WTC11 (cell line): Measurements from ENCODE around the gene CDC20. TPM values are rescaled to one million over a fixed set of nuclear protein-coding genes. Genes with fewer than 3 reads are reported as not detected.
A peak's percentile ranks its signal among the peaks of the same experiment; 100 is the strongest.

Experiments used
- ATAC-seq: fragments of 200-7000 bp; cut with Tn5 transposase; 2 replicates; pipeline ENCODE4 v1.10.0; 2021; ENCODE audit warnings: mild to moderate bottlenecking, moderate library complexity
- CTCF ChIA-PET: fragments of 300-600 bp; sonication (Branson Sonifier 250); formaldehyde crosslinking; loops from one replicate; lab custom pipeline; 2021; ENCODE audit warnings: antibody characterized with exemption; lab: Charles Lee
- POLR2A ChIA-PET: fragments of 350-600 bp; sonication (Branson Sonifier 250); formaldehyde crosslinking; loops from one replicate; lab custom pipeline; 2021; ENCODE audit warnings: antibody characterized with exemption; lab: Charles Lee
- DNase-seq: peaks from one replicate; pipeline ENCODE4 v3.0.0; 2021; ENCODE audit warnings: low spot score
- H3K27ac Mint-ChIP-seq: 2 replicates; pipeline ENCODE4 v1.8.0; 2021; ENCODE audit warnings: mixed read lengths
- H3K27me3 Mint-ChIP-seq: 2 replicates; pipeline ENCODE4 v1.8.0; 2021; ENCODE audit warnings: low read depth, mild to moderate bottlenecking, moderate library complexity, mixed read lengths
- H3K36me3 Mint-ChIP-seq: 2 replicates; pipeline ENCODE4 v1.8.0; 2021; ENCODE audit warnings: mixed read lengths
- H3K4me1 Mint-ChIP-seq: 2 replicates; pipeline ENCODE4 v1.8.0; 2022; ENCODE audit warnings: mixed read lengths
- H3K4me3 Mint-ChIP-seq: 2 replicates; pipeline ENCODE4 v1.8.0; 2021; ENCODE audit warnings: mild to moderate bottlenecking, moderate library complexity, mixed read lengths
- H3K9me3 Mint-ChIP-seq: 2 replicates; pipeline ENCODE4 v1.8.0; 2021; ENCODE audit warnings: mixed read lengths
- ARID4B ChIP-seq: sonication (generic); formaldehyde crosslinking; IDR thresholded peaks from 2 replicates; pipeline ENCODE4 v1.8.0; 2023; ENCODE audit warnings: missing genetic modification reagents, mild to moderate bottlenecking, borderline replicate concordance
- CREB1 ChIP-seq: sonication (generic); formaldehyde crosslinking; IDR thresholded peaks from 2 replicates; pipeline ENCODE4 v1.8.0; 2023; ENCODE audit warnings: mild to moderate bottlenecking, missing genetic modification reagents
- CREM ChIP-seq: sonication (generic); formaldehyde crosslinking; IDR thresholded peaks from 2 replicates; pipeline ENCODE4 v1.8.1; 2022; ENCODE audit warnings: mild to moderate bottlenecking, missing genetic modification reagents, moderate library complexity
- EMX1 ChIP-seq: fragments of 250-450 bp; sonication (Bioruptor Pico); IDR thresholded peaks from 2 replicates; pipeline ENCODE4 v1.8.0; 2021; ENCODE audit warnings: mild to moderate bottlenecking
- ERG ChIP-seq: fragments of 250-450 bp; sonication (Bioruptor Pico); IDR thresholded peaks from 2 replicates; pipeline ENCODE4 v1.8.0; 2021; ENCODE audit warnings: mild to moderate bottlenecking
- FOXP1 ChIP-seq: sonication (generic); formaldehyde crosslinking; IDR thresholded peaks from 2 replicates; pipeline ENCODE4 v1.8.0; 2022; ENCODE audit warnings: missing genetic modification reagents, mild to moderate bottlenecking, moderate library complexity, borderline replicate concordance
- FOXP4 ChIP-seq: sonication (generic); formaldehyde crosslinking; IDR thresholded peaks from 2 replicates; pipeline ENCODE4 v1.8.0; 2022; ENCODE audit warnings: mild to moderate bottlenecking, missing genetic modification reagents
- GRHL2 ChIP-seq: fragments of 250-450 bp; sonication (Bioruptor Pico); IDR thresholded peaks from 2 replicates; pipeline ENCODE4 v1.8.0; 2022; ENCODE audit warnings: mild to moderate bottlenecking, moderate library complexity; ENCODE audit not compliant: insufficient replicate concordance, severe bottlenecking
- HMGXB4 ChIP-seq: sonication (generic); formaldehyde crosslinking; IDR thresholded peaks from 2 replicates; pipeline ENCODE4 v1.8.1; 2023; ENCODE audit warnings: mild to moderate bottlenecking, moderate library complexity, missing genetic modification reagents
- IRF1 ChIP-seq: sonication (generic); formaldehyde crosslinking; IDR thresholded peaks from 2 replicates; pipeline ENCODE4 v1.8.0; 2023; ENCODE audit warnings: missing genetic modification reagents
- NFATC4 ChIP-seq: fragments of 250-450 bp; sonication (Bioruptor Pico); IDR thresholded peaks from 2 replicates; pipeline ENCODE4 v1.9.0; 2021; ENCODE audit warnings: mild to moderate bottlenecking
- RELA ChIP-seq: sonication (generic); formaldehyde crosslinking; IDR thresholded peaks from 2 replicates; pipeline ENCODE4 v1.8.1; 2022; ENCODE audit warnings: missing genetic modification reagents, mild to moderate bottlenecking, borderline replicate concordance
- SP1 ChIP-seq: sonication (generic); formaldehyde crosslinking; conservative IDR thresholded peaks from 2 replicates; pipeline ENCODE4 v1.8.1; 2022; ENCODE audit warnings: missing genetic modification reagents
- USF1 ChIP-seq: sonication (generic); formaldehyde crosslinking; IDR thresholded peaks from 2 replicates; pipeline ENCODE4 v1.8.0; 2022; ENCODE audit warnings: mild to moderate bottlenecking, missing genetic modification reagents
- ZBTB21 ChIP-seq: sonication (generic); formaldehyde crosslinking; IDR thresholded peaks from 2 replicates; pipeline ENCODE4 v1.8.1; 2023; ENCODE audit warnings: mild to moderate bottlenecking, missing genetic modification reagents, borderline replicate concordance
- ZNF138 ChIP-seq: sonication (generic); formaldehyde crosslinking; conservative IDR thresholded peaks from 2 replicates; pipeline ENCODE4 v1.8.1; 2022; ENCODE audit warnings: mild to moderate bottlenecking, moderate library complexity, missing genetic modification reagents
- ZNF416 ChIP-seq: fragments of 250-450 bp; sonication (Bioruptor Pico); IDR thresholded peaks from 2 replicates; pipeline ENCODE4 v1.9.0; 2021; ENCODE audit warnings: mild to moderate bottlenecking, inconsistent platforms
- total RNA-seq: library from RNA; stranded (reverse); gene quantifications from 3 replicates; pipeline ENCODE4 v1.2.3, GENCODE V29; 2021
- TF ChIP-seq, protein P1 (sequence below): sonication (generic); formaldehyde crosslinking; IDR thresholded peaks from 2 replicates; pipeline ENCODE4 v1.8.0; 2022; ENCODE audit warnings: mild to moderate bottlenecking, missing genetic modification reagents
- TF ChIP-seq, protein P2 (sequence below): sonication (generic); formaldehyde crosslinking; IDR thresholded peaks from 2 replicates; pipeline ENCODE4 v1.8.0; 2023; ENCODE audit warnings: mild to moderate bottlenecking, missing genetic modification reagents

The CDC20 gene
- total RNA-seq, 1 experiment from 2014 or later: 280 TPM

DNA sequence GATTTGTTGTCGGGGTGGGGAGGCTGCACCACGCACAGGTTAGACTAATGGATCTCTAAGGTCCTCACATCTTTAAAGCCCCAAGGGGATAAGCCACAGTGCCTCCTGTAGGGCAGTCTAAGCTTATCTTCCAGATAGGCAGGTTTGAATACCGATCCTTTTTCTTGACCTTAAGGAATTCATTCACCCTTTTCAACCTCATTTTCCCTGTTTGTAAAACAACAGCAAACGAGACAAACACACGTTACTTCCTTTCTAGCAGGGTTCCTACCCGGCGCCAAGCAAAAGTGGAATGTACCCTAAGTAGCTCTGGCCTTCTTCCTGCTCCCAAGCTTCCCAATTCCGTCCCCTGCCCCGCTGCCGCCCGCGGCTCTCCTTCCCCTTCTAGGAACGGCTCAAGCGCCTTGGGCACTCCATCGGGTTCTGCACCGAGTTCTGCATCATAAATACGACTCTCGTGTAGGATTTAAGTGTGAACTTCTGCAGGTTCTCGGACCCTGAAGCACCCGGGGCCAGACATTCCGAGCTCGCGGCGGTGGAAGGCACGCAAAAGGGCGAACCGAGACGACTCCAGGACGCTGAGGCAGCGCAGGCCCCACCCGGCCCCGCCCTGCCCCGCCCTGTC is 548 bp upstream of the CDC20 start:
- no peaks in the 10 kb centered on the region for H3K9me3 Mint-ChIP-seq
- ATAC-seq (peak; percentile 34), DNase-seq (peak; percentile 39)
- no peaks in the 10 kb centered on the region for H3K27me3 Mint-ChIP-seq
- H3K36me3 Mint-ChIP-seq: peaks cover 51% of the 10 kb centered on the region
- ChIA-PET POLR2A (interaction anchor here (0.6 to 2.5 kb wide), 22 partner anchors 8 to 512 kb away, joined by 3 to 21 read pairs (median 5); partner anchors contain the start of genes C1orf210, ELOVL1, KDM4A and MED8), CTCF (interaction anchor here (0.6 to 2.8 kb wide), 33 partner anchors 9 to 577 kb away, joined by 3 to 37 read pairs (median 5); partner anchors contain the start of genes C1orf210, CFAP57, EBNA1BP2 and ELOVL1)
- H3K27ac Mint-ChIP-seq: peak overlapping the region; percentile 99
- H3K4me1 Mint-ChIP-seq: peaks cover 29% of the 10 kb centered on the region
- TF ChIP-seq CREB1: 0 out of 2 replicates have a peak, but pooled peaks have one; percentile 3
- TF ChIP-seq, protein P1, sequence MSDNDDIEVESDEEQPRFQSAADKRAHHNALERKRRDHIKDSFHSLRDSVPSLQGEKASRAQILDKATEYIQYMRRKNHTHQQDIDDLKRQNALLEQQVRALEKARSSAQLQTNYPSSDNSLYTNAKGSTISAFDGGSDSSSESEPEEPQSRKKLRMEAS (CRISPR knock-in tag): 0 out of 2 replicates have a peak, but pooled peaks have one; percentile 9
- TF ChIP-seq SP1 (CRISPR knock-in tag): peak; percentile 12
- peak; percentile 73; the same call in 1 of the 2 replicates for TF ChIP-seq ERG (CRISPR knock-in tag)
- peak; percentile 56; the same call in 1 of the 2 replicates for TF ChIP-seq EMX1
- TF ChIP-seq FOXP1 (CRISPR knock-in tag): 0 out of 2 replicates have a peak, but pooled peaks have one; percentile 27
- peak; percentile 6; the same call in 1 of the 2 replicates for TF ChIP-seq CREM (CRISPR knock-in tag)
- peak; percentile 51 for TF ChIP-seq USF1
- peak; percentile 56; the same call in 1 of the 2 replicates for TF ChIP-seq HMGXB4
- TF ChIP-seq ZNF138 (CRISPR knock-in tag): no peak
- TF ChIP-seq RELA (CRISPR knock-in tag): no peak
- 0 out of 2 replicates have a peak, but pooled peaks have one; percentile 40 for TF ChIP-seq ARID4B (CRISPR knock-in tag)
- no peak for TF ChIP-seq ZBTB21
- peak overlapping the region; percentile 93 for H3K4me3 Mint-ChIP-seq

GRCh38 chr1:43359696-43360095 is 915 bp downstream of the CDC20 start:
- Mint-ChIP-seq H3K27ac (peak overlapping the region; percentile 91), H3K4me3 (peak overlapping the region; percentile 93), H3K27me3 (no peaks in the 10 kb centered on the region), H3K9me3 (no peaks in the 10 kb centered on the region), H3K36me3 (peaks cover 61% of the 10 kb centered on the region), H3K4me1 (peaks cover 29% of the 10 kb centered on the region)
- DNase-seq: no peak
- POLR2A ChIA-PET: interaction anchor here (1.4 to 2.2 kb wide), 4 partner anchors 8 to 285 kb away, joined by 5 to 17 read pairs (median 14); partner anchors contain the start of genes C1orf210, ELOVL1, MED8 and SZT2
- CTCF ChIA-PET: interaction anchor here (1.4 to 2.8 kb wide), 4 partner anchors 43 to 74 kb away, joined by 3 to 25 read pairs (median 11); partner anchors contain the start of gene C1orf210
- no peak for ATAC-seq
- TF ChIP-seq FOXP4 (CRISPR knock-in tag): no peak
- TF ChIP-seq SP1 (CRISPR knock-in tag): no peak
- TF ChIP-seq NFATC4 (CRISPR knock-in tag): no peak
- TF ChIP-seq IRF1 (CRISPR knock-in tag): no peak
- TF ChIP-seq ZNF416: no peak
- TF ChIP-seq GRHL2 (CRISPR knock-in tag): no peak
- TF ChIP-seq, protein P2, sequence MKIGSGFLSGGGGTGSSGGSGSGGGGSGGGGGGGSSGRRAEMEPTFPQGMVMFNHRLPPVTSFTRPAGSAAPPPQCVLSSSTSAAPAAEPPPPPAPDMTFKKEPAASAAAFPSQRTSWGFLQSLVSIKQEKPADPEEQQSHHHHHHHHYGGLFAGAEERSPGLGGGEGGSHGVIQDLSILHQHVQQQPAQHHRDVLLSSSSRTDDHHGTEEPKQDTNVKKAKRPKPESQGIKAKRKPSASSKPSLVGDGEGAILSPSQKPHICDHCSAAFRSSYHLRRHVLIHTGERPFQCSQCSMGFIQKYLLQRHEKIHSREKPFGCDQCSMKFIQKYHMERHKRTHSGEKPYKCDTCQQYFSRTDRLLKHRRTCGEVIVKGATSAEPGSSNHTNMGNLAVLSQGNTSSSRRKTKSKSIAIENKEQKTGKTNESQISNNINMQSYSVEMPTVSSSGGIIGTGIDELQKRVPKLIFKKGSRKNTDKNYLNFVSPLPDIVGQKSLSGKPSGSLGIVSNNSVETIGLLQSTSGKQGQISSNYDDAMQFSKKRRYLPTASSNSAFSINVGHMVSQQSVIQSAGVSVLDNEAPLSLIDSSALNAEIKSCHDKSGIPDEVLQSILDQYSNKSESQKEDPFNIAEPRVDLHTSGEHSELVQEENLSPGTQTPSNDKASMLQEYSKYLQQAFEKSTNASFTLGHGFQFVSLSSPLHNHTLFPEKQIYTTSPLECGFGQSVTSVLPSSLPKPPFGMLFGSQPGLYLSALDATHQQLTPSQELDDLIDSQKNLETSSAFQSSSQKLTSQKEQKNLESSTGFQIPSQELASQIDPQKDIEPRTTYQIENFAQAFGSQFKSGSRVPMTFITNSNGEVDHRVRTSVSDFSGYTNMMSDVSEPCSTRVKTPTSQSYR (CRISPR knock-in tag): no peak
